GM19463 (cell line): Measurements from ENCODE around the gene FAM3D.
A peak's percentile ranks its signal among the peaks of the same experiment; 100 is the strongest.

ENCODE experiments used
- ATAC-seq: cut with Tn5 transposase; IDR thresholded peaks from one replicate; pipeline ENCODE4 v1.9.1; 2021; ENCODE audit warnings: mild to moderate bottlenecking, moderate library complexity; ENCODE audit not compliant: unreplicated experiment

FAM3D gene

GRCh38 chr3:58603606-58604005 lies 63.0 kb downstream of the FAM3D start:
- no peak for ATAC-seq

- no peak for ATAC-seq
Observed at GRCh38 chr3:58597770-58598310, 68.7 kb downstream of the FAM3D start.

GRCh38 chr3:58596834-58597518 lies 69.6 kb downstream of the FAM3D start:
- ATAC-seq, result no peak

- ATAC-seq, result no peak
Observed at GRCh38 chr3:58594117-58594516, 72.5 kb downstream of the FAM3D start.

- ATAC-seq, result no peak
Observed at GRCh38 chr3:58591517-58592510, 74.8 kb downstream of the FAM3D start.

- ATAC-seq, result no peak
Observed at GRCh38 chr3:58588030-58588614, 78.5 kb downstream of the FAM3D start.

GRCh38 chr3:58586776-58587192 lies 79.8 kb downstream of the FAM3D start:
- no peak for ATAC-seq

GRCh38 chr3:58585994-58586393 lies 80.6 kb downstream of the FAM3D start:
- ATAC-seq, result no peak

- ATAC-seq, result peak; percentile 97
Observed at GRCh38 chr3:58585005-58585786, 81.4 kb downstream of the FAM3D start.

- no peak for ATAC-seq
Observed at GRCh38 chr3:58584690-58585004, 81.9 kb downstream of the FAM3D start.
